Measurements from ENCODE around the gene LRRC18. TPM values are rescaled to one million over a fixed set of nuclear protein-coding genes. Genes with fewer than 3 reads are reported as not detected.

The LRRC18 gene
- total and polyA plus RNA-seq, 2 experiments from 2014 or later = not detected

- H3K27me3 ChIP-seq = no peaks in the 10 kb centered on the region
- DNase-seq (ENCODE audit: low read depth in 1 of 2, low spot score in 1 of 2) = no peak
- no peaks in the 10 kb centered on the region for H3K4me1 ChIP-seq (ENCODE audit: low read depth)
- no peak overlapping the region for H3K4me3 ChIP-seq
- H3K9me3 ChIP-seq (ENCODE audit: low read depth) = no peaks in the 10 kb centered on the region
- no peaks in the 10 kb centered on the region for H3K36me3 ChIP-seq
- no peak for TF ChIP-seq CTCF (IDR thresholded peaks at IDR 0.05; ENCODE audit: low read depth, low read length)
- no peak overlapping the region for H3K27ac ChIP-seq
Measured at GRCh38 chr10:48895803-48896195, 43.8 kb downstream of the LRRC18 start.

GRCh38 chr10:48894911-48895802, 44.5 kb downstream of the LRRC18 start:
- no peak overlapping the region for H3K4me3 ChIP-seq
- no peak overlapping the region for H3K27ac ChIP-seq

GRCh38 chr10:48890888-48891850, 48.5 kb downstream of the LRRC18 start:
- no peaks in the 10 kb centered on the region for H3K9me3 ChIP-seq (ENCODE audit: low read depth)
- H3K4me1 ChIP-seq (ENCODE audit: low read depth) = no peaks in the 10 kb centered on the region
- DNase-seq (ENCODE audit: low read depth in 1 of 2, low spot score in 1 of 2) = peak in 1 of 2 donors; percentile 14
- no peak for TF ChIP-seq CTCF (IDR thresholded peaks at IDR 0.05; ENCODE audit: low read depth, low read length)
- H3K36me3 ChIP-seq = no peaks in the 10 kb centered on the region
- H3K27ac ChIP-seq = no peak overlapping the region
- peaks cover 6% of the 10 kb centered on the region for H3K27me3 ChIP-seq
- H3K4me3 ChIP-seq = no peak overlapping the region

More at GRCh38 chr10:48894911-48895802, 44.5 kb downstream of the LRRC18 start:
- H3K4me1 ChIP-seq (ENCODE audit: low read depth) = no peaks in the 10 kb centered on the region
- no peak for DNase-seq (ENCODE audit: low read depth in 1 of 2, low spot score in 1 of 2)
- no peaks in the 10 kb centered on the region for H3K36me3 ChIP-seq
- no peaks in the 10 kb centered on the region for H3K27me3 ChIP-seq
- no peaks in the 10 kb centered on the region for H3K9me3 ChIP-seq (ENCODE audit: low read depth)
- TF ChIP-seq CTCF (IDR thresholded peaks at IDR 0.05; ENCODE audit: low read depth, low read length) = no peak

- Histone ChIP-seq H3K9me3 (ENCODE audit: low read depth) (no peaks in the 10 kb centered on the region), H3K4me1 (ENCODE audit: low read depth) (no peaks in the 10 kb centered on the region), H3K27ac (no peak overlapping the region), H3K4me3 (no peak overlapping the region), H3K27me3 (peaks cover 6% of the 10 kb centered on the region), H3K36me3 (no peaks in the 10 kb centered on the region)
- TF ChIP-seq CTCF (IDR thresholded peaks at IDR 0.05; ENCODE audit: low read depth, low read length) = no peak
- no peak for DNase-seq (ENCODE audit: low read depth in 1 of 2, low spot score in 1 of 2)
Measured at GRCh38 chr10:48887982-48888381, 51.7 kb downstream of the LRRC18 start.

GRCh38 chr10:48885376-48885775, 54.3 kb downstream of the LRRC18 start:
- Histone ChIP-seq H3K36me3 (no peaks in the 10 kb centered on the region), H3K4me1 (ENCODE audit: low read depth) (no peaks in the 10 kb centered on the region), H3K9me3 (ENCODE audit: low read depth) (no peaks in the 10 kb centered on the region), H3K27ac (no peak overlapping the region), H3K27me3 (peaks cover 6% of the 10 kb centered on the region), H3K4me3 (no peak overlapping the region)
- peak in 1 of 2 donors; percentile 24 for DNase-seq (ENCODE audit: low read depth in 1 of 2, low spot score in 1 of 2)
- no peak for TF ChIP-seq CTCF (IDR thresholded peaks at IDR 0.05; ENCODE audit: low read depth, low read length)

Measured in cardiac muscle cell (in vitro differentiated cells and primary cell).